NCI-H2081 (cell line): ENCODE results near the gene LCE1F.

Experiments used
- DNase-seq, 2 experiments: peaks; one replicate each; lab custom pipeline; 2025; lab: John Stamatoyannopoulos, UW

LCE1F gene

DNA sequence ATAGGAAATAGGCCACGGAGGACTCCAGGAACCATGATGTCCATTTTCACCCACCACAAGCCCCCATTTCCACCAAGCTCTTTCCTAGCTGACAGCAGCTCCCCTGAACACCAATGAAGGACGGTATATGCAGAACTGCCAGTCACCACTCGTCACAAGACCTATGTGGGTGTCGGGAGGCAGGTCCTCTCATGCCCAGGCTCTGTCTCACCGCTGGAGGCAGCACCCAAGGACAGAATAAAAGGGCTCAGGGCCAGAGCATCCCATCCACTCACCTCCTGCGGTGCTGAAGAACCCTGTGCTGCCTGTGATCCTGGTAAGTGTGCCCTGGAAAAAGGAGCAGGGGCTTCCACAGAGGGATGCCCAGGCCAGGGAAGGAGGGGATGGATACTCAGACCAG lies at the start of gene LCE1F:
Gene LCE1F (plus strand): TSS at position 266 of the 400 bp plus-strand sequence. CDS start 1,232 bp downstream, outside the sequence.
- no peak for DNase-seq

GRCh38 chr1:152725261-152725660 lies 49.7 kb upstream of the LCE1F start:
- no peak for DNase-seq

DNA sequence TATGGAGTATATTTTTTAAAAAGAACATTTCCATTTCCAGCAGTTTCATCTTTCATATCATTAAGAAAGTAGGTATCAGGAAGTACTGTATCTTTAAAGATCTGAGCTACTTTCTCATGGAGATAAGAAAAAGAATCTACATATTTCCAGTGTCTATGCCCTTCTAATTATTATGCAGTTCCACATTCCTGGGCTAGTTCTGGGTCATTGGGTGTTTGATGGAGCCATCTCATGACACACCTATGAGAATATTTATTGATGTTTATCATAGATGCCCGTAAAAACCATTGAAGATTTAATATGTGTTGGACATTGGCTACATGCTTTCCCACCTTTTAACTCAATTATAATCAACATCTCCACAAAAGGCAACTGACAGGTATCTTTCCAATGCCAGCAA lies 46.0 kb upstream of the LCE1F start:
- DNase-seq, result no peak

- DNase-seq, result no peak
Measured at GRCh38 chr1:152735648-152736047, 39.3 kb upstream of the LCE1F start.

- DNase-seq, result no peak
Measured at GRCh38 chr1:152737997-152738396, 36.9 kb upstream of the LCE1F start.

- no peak for DNase-seq
Measured at GRCh38 chr1:152739841-152740240, 35.1 kb upstream of the LCE1F start.

DNA sequence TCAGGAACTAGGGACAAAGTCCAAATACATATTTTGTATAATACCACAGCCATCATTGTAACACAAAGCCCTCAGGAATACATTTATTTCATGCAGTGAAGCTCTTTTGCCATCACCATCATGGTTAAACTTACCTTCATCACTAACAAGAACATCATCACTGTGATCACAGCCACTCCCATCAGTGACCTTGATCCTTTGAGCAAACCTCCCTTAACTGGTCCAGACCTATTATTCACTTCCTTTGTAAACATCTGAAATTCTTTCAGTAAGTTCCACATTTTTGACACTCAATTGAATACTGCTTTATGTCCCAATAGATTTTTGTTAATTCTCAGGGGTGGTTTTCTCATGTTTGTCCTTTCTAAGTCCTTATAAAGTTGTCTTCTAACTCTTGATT lies 33.3 kb upstream of the LCE1F start:
- no peak for DNase-seq

DNA sequence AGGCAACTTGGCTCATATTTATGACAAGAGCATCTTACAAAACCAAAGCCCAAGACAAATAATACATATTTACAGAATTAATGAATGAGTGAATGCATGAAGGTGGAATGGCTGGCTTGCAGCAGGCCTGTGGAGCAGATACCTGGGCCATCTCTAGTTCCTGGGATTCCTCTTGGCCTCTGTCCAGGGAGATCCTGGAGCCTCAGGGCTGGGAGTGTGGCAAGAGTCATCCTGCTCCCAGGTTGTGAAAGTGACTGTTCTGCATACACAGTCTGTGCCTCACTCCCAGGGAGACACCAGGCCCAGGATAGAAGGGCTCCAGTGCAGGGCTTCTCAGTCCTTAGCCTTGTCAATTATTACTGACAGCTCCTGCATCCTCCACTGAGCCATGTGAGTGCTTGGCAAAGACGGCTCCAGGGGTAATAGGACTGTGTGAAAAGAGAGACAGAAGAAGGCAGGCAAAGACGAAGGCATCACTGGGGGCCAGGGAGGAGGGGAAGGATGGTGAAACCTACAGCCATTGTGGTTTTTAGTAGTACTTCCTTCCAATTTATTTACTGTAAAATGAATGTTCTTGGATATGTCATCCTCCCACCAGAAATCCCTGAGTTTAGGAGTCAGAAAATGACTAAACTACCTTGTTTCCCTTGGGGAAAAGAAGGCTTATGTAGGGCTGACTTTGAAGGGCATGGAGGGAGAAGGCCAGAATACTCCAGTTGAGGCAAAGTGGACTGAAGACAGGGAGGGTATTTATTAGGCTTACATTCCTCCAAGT lies 31.4 kb upstream of the LCE1F start:
- DNase-seq, result no peak

DNA sequence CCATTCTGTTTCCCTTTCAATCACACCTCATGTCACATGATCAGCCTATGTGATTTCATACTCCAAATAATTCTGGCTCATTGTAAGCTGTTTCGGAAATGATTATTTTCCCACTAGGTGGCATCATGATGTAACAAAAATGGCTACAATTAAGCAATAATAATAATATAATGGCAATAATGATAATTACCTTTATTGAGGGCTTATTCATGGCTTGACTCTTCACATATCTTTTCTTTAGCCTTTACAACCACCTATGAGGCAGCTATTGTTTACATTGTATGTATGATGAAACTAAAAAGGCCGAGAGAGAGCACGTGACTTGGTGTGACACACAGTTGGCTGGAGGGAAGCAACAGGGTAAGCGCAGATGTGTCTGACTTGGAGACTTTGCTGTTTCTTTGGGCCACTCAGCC lies 29.6 kb upstream of the LCE1F start:
- no peak for DNase-seq

- DNase-seq, result no peak
Measured at GRCh38 chr1:152745765-152746444, 29.0 kb upstream of the LCE1F start.

- DNase-seq, result no peak
Measured at GRCh38 chr1:152747831-152748230, 27.1 kb upstream of the LCE1F start.

GRCh38 chr1:152752225-152752624 lies 22.7 kb upstream of the LCE1F start:
- DNase-seq, result no peak

DNA sequence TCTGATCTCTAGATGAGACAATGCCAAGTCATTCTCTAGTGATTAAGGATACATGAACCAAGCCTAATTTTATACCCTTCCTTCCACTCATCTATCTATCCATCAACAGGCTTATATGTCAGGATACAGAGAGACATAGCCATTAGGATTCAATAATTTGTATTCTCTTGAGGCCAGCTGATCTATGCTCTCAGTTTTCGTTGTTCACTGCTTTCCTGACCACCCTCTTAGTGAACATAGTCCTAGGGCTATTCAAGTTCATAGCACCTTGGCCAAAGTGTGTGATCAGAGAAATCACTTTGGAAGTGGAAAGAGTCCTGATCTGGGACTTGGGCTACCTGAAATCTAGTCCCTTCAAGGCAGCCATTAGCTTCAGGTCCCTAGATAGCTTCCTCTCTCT lies 21.4 kb upstream of the LCE1F start:
- no peak for DNase-seq

DNA sequence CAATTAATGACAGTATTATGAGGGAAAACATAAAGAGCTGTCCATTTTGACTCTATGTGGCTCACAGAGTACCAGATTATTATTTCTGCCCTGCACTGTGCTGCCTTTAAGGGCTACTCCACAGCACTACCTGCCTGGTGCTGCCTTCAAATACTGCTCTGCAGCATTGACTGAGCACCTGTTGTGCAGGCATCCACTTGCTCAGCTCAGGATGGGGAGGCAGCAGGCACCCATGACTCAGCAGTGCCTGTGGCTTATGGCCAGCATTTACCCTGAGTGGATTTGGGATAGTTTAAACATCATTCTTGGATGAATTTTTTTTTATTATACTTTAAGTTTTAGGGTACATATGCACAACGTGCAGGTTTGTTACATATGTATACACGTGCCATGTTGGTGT lies 18.1 kb upstream of the LCE1F start:
- DNase-seq, result no peak

DNA sequence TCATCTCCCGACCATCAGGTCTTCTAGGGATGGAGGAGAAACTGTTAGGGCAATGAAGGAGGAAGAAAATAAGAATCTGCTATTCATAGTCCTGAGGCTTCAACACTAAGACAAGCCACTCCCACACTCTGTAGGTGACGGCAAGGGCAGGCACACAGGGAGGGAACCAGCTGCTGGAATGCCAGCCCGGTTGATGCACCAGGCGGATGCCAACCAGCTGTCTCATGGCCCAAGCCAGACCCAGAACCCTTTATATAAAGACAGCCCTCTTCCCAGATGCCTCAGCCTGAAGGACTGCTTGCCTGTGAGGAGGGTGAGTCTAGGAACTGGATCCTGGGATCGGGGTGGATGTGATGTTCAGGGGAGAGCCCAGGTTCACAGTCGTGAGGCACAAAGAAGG lies 17.2 kb upstream of the LCE1F start, which contains the start of gene KPRP:
Gene KPRP (plus strand): TSS at position 279 of the 400 bp plus-strand sequence. CDS start 1,564 bp downstream, outside the sequence.
- no peak for DNase-seq

DNA sequence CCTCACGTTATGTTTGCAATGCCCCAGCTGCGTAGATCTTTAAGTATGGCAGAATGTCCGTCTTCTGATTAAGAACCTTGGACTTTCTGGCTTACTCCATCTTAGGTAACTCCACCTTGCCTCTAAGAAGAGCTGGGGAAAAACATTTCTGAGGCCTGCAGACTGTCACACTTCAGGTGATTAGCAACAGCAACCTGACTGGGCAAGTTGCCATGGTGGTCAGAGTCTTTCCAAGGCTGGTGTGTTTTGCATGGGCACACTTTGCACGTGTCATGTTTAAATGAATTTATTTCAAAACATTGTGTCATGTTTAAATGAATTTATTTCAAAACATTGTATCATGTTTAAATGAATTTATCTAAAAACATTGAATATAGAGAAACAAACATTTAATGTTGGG lies 16.3 kb upstream of the LCE1F start:
- no peak for DNase-seq

GRCh38 chr1:152759453-152760173 lies 15.3 kb upstream of the LCE1F start:
- no peak for DNase-seq

- DNase-seq, result no peak
Measured at GRCh38 chr1:152760551-152761190, 14.3 kb upstream of the LCE1F start.

DNA sequence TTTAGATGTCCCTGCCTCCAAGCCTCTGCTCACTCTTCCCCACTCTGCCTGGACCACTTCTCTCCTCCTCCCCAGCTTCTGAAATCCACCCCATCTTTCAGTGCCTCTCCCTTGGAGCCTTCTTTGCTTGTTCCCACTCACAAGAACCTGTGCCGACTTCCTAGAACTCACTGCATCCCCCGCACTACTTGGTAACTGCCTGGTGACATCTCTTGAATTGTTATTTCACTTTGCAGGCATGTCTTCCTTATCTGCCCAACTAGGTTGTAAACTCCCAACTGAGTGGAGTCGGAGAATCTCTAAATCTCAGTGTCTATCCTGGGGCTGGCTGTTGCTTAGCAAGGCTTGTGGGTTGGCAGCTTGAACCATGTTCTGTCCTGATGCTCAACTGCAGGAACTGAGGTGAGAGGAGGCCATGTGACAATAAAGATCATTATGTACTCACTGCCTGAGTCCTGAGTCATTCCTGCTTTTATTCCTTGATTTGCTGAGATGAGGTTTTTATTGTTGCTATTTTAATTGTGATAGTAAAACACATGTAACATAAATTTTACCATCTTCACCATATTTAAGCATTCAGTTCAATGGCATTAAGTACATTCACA lies 13.2 kb upstream of the LCE1F start:
- no peak for DNase-seq

DNA sequence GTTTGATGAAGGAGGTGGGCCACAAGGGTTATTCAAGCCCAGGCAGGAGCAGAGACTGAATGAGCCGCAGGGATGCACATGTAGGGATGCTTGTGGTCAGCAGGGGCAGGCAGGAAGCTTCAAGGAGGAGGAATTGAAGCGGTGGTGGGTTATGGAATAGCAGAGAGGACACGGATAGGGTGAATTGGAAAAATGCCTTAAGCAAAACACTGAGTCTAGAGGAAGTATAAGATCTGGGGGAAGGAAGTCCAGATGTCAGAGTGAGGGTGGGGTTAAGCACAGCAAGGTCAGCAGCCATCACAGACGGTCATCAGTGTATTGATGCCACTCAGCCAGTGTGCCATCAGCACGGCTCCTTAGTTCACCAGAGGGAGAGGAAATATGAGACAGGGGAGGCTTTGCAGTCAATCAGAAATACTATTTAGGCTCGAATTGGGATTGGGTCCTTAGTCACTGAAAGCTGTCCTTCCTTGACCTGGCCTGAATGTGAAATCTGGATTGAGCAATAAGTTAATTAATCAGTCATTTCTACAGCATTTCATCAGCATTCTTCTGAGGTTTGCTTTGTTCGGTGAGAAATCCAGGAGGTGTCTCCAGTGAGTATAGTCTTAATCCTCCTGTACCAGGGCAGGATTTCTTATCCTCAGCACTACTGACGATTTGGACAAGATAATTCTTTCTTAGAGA lies 6.0 kb upstream of the LCE1F start:
- no peak for DNase-seq

DNA sequence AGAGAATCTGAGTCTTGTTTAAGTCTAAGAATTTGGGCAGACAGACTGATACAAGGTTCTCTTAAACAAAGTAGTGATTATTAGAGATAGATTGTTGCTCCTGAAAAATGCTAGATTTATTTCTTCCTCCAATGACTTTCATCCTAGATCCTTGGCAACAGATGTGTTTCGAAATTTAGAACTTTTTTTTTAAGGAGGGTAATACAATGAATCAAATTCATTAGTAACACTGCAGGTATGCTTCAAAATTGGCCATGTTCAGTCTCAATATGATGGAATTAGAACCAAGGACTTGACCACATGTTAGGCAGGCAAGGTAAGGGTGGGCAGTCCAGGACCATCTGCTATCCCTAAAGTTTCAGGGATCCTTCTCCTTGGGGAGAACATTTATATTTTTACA lies 4.5 kb upstream of the LCE1F start:
- DNase-seq, result no peak
